IPS-11a (cell line): ENCODE results near the gene SLC6A6.

Experiments used
- H3K4me3 ChIP-seq: one replicate; pipeline ENCODE4 v1.5.1; 2013; ENCODE audit warnings: low read depth, low read length, control low read depth

The SLC6A6 gene

GRCh38 chr3:14464521-14464920 is 62.1 kb downstream of the SLC6A6 start:
- H3K4me3 ChIP-seq: no peak overlapping the region

DNA sequence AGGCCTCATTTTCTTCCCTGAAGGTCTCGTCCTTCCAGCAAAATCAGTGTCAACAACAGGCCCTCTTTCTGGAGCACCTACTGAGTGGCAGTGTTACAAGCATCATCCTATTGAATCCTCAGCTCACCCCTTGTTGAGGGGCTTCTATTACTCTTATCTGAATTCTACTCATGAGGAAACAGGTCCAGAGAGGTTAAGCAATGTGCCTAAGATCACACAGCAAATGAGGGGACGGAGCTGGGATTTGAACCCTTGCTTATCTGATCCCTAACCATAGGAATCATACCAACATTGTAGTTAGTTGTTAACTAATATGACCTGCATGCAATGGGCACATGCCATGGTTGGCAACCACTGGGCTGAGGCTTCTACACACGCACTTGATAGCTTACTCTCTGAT is 63.0 kb downstream of the SLC6A6 start:
- no peak overlapping the region for H3K4me3 ChIP-seq

DNA sequence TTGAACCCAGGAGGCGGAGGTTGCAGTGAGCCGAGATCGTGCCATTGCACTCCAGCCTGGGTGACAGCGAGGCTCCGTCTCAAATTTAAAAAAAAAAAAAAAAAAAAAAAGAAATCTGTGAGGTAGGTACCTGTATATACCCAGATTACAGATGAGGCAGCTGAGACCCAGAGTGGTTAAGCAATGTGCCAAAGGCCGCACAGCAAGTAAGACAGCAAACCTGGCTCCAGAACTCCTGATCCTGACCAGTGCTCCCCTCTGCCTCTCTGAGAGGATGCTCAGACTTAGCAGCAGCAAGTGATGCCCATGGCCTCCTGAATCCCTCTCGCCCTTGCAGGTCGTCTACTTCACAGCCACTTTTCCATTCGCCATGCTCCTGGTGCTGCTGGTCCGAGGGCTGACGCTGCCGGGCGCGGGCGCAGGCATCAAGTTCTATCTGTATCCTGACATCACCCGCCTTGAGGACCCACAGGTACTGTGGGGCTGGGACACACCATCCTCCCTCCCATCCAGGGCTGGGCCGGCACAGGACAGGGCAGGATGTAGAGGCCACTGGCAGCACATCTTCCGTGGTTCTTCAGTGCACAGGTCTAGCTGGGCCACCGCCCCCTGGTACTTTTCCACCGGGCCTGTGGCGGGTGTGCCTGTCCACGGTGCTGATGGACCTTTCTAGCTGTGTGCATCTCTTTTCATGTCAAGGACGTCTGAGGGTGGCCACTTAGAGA is 63.9 kb downstream of the SLC6A6 start:
- no peak overlapping the region for H3K4me3 ChIP-seq

- no peak overlapping the region for H3K4me3 ChIP-seq
These were observed 65.6 kb downstream of the SLC6A6 start for GRCh38 chr3:14467814-14468620.

DNA sequence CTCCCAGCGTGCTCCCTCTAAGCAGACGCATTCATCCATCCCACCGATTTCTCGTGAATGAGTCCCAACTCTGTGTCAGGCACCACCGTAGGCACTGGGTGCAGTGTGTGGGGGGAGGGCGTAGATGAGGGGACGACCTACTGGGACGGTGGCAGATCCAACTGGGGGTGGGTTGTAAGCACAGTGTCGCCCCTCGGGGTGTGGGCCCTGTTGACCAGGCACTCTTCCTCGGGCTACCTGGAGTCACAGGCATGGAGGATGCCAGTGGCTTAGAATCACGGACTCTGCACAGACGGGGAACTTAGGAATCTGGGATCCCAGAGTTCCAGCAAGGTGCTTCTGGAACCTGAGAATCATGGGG is 66.2 kb downstream of the SLC6A6 start:
- H3K4me3 ChIP-seq: no peak overlapping the region

DNA sequence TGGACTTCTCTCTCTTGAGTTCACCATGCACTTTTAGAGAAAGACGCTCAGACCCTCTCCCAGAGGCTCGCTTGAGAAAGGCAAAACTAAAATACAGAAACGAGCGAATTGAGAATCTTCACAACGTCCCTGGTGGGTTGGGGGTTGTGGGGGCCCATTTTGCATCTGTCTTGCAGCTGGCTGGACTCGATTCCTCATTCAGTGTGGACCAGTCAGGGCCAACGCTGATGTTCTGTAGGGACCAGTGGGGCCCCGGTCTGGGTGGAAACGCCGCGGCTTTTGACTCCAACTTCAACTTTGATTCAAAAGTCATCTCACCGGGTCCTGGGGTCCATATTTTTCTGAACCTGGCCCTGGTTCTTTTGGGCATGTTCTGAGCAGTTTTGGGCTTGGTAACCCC is 68.1 kb downstream of the SLC6A6 start:
- no peak overlapping the region for H3K4me3 ChIP-seq

GRCh38 chr3:14471016-14471415 is 68.6 kb downstream of the SLC6A6 start:
- H3K4me3 ChIP-seq: no peak overlapping the region

GRCh38 chr3:14471690-14472089 is 69.3 kb downstream of the SLC6A6 start:
- H3K4me3 ChIP-seq: no peak overlapping the region

- no peak overlapping the region for H3K4me3 ChIP-seq
These were observed 70.3 kb downstream of the SLC6A6 start for GRCh38 chr3:14472471-14473351.

DNA sequence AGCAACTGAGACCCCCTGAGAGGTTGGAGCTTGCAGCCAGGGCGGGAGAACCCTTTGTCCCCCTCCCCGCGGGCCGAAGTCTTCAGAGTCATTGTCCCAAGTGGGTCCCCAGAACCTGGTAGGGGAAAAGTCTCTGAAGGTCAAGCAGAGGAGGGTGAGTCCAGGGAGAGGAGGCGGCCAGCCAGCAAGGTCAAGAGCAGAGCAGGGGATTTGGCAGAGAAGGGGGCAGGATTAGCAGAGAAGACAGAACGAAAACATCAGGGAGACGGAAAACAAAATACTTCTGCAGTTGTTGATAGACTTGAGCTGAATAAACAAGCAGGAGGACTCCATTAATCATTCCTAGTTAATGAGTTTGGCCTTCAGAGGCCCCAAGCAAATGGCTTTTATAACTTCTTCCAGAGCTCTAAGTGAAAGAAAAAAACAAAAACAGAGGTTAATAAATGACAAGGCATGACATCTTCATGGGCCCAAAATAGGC is 71.0 kb downstream of the SLC6A6 start:
- H3K4me3 ChIP-seq: no peak overlapping the region

- H3K4me3 ChIP-seq: no peak overlapping the region
These were observed 72.1 kb downstream of the SLC6A6 start for GRCh38 chr3:14474363-14475081.

DNA sequence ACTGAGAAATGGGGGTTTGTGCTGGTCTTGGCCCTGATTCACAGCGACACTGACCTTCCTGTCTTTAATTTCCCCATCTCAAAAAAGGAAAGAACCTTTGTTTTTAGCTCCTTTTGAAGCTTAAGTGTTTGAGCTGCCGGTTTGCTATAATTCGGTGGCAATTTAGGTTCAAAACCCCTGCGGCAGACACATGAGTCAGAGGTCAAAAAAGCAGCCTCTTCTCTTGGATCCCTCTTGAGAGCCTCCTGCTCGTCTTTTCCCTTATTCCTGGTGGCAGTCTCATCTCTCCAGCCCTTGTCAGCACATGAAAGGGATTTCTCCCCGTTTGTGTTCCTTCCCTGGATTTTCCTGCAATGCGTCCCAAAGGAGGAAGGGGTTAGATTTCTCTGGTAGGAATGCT is 73.2 kb downstream of the SLC6A6 start:
- H3K4me3 ChIP-seq: no peak overlapping the region

- no peak overlapping the region for H3K4me3 ChIP-seq
These were observed 74.3 kb downstream of the SLC6A6 start for GRCh38 chr3:14476583-14477265.

- H3K4me3 ChIP-seq: no peak overlapping the region
These were observed 75.0 kb downstream of the SLC6A6 start for GRCh38 chr3:14477311-14477935.

DNA sequence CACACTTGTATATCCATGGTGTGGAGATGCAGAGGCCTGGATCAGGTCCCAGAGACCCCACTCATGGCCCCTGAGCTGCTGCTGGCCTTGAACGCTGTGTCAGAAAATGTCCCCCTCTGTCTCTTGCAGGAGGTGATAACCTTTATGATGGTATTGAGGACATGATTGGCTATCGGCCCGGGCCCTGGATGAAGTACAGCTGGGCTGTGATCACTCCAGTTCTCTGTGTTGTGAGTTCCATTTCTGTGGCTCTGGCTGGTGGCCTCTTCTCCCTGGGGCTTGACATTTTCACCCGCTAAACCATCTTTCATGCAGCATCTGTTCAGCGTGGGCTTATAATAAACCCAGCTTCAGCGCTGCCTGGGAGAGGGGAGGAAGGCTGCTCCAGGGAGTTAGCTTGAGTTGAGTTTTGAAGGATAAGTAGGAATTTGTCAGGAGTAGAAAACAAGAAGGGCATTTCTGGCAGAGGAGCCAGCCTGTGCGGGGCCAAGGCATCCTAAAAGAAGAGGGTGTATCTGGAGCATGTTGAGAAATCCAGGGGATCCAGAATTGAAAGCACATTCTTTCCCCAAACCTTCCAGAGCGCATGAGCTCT is 76.6 kb downstream of the SLC6A6 start:
- H3K4me3 ChIP-seq: no peak overlapping the region

DNA sequence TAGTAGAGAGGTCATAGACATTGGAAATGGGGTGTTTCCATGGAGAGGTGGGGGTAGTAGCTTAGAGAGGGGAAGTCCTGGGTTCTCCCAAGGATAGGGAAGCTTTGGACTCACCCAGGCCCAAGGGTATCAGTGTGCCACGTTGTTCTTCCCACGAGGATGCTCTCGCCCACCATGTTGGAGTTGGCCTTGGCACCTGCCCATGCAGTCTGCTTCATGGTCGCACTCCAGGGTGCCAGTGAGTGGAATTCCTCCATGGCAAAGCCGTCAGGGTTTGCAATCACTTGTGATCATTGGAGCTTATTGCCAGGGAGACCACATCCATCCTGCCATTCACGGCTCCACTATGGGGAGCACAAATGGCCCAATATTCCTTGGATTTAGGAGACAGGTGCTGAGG is 77.2 kb downstream of the SLC6A6 start:
- no peak overlapping the region for H3K4me3 ChIP-seq

GRCh38 chr3:14480207-14481017 is 78.0 kb downstream of the SLC6A6 start:
- H3K4me3 ChIP-seq: no peak overlapping the region

DNA sequence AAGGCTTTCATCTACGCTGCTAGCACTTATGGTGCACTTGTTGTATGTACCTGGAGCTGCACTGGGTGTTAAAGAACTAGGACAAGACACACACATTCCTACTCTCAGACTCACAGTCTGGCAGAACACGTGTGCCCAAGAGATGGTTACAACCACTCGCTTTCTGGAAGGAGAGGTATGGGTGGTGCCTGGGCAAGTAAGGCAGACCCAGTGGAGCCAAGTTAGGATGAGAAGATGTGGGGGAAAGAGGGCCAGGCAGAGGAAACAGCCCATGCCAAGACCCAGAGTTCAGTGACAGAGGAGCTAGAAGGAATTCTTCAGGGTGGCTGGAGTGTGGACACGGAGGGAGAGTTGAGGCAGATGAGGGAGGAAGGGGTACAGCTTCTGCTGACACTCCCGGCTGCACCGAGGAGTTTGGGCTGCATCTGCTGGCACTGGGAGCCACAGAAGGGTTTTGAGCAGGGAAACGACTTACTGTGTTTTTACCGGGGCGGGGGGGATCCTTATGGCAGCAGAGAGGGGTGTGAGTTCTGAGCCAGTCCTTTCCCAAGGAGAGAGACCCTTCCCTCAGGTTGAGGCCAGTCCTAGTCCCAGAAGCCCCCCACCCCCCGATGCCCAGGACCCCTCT is 78.7 kb downstream of the SLC6A6 start:
- H3K4me3 ChIP-seq: no peak overlapping the region
